WERI-Rb-1 (cell line): Measurements from ENCODE around the gene ADGRD1.

Experiments
- DNase-seq: peaks from one replicate; pipeline ENCODE4 v3.0.0-alpha.2; 2020
- H3K27ac ChIP-seq: fragments of 250-450 bp; sonication (Bioruptor Pico); 2 replicates; pipeline ENCODE4 v1.5.1; 2020; ENCODE audit warnings: mild to moderate bottlenecking, moderate library complexity
- H3K27me3 ChIP-seq: fragments of 250-450 bp; sonication (Bioruptor Pico); 2 replicates; pipeline ENCODE4 v1.5.1; 2021; ENCODE audit warnings: mild to moderate bottlenecking, low read depth, moderate library complexity; ENCODE audit not compliant: insufficient read depth, severe bottlenecking
- H3K36me3 ChIP-seq: fragments of 250-450 bp; sonication (Bioruptor Pico); 2 replicates; pipeline ENCODE4 v1.5.1; 2020; ENCODE audit warnings: mild to moderate bottlenecking, moderate library complexity
- H3K4me3 ChIP-seq: 2 replicates; pipeline ENCODE4 v1.5.1; 2011; ENCODE audit warnings: low read depth, mild to moderate bottlenecking, control low read depth, low read length
- H3K9me3 ChIP-seq: fragments of 250-450 bp; sonication (Bioruptor Pico); 2 replicates; pipeline ENCODE4 v1.5.1; 2021; ENCODE audit warnings: mild to moderate bottlenecking, moderate library complexity; ENCODE audit not compliant: severe bottlenecking
- CTCF ChIP-seq: IDR thresholded peaks from 2 replicates; pipeline ENCODE4 v1.5.1; 2011; ENCODE audit warnings: low read depth, mild to moderate bottlenecking, control low read depth, inconsistent platforms, low read length

The ADGRD1 gene

GRCh38 chr12:131055596-131056233 lies 102.0 kb downstream of the ADGRD1 start:
- Histone ChIP-seq H3K9me3 (no peaks in the 10 kb centered on the region), H3K4me3 (no peak overlapping the region), H3K27ac (no peak overlapping the region), H3K36me3 (no peaks in the 10 kb centered on the region), H3K27me3 (no peaks in the 10 kb centered on the region)
- DNase-seq: no peak
- no peak for TF ChIP-seq CTCF

GRCh38 chr12:131056626-131057025 lies 102.9 kb downstream of the ADGRD1 start:
- H3K9me3 ChIP-seq: peaks cover 4% of the 10 kb centered on the region
- no peak for TF ChIP-seq CTCF
- H3K4me3 ChIP-seq: no peak overlapping the region
- H3K27me3 ChIP-seq: no peaks in the 10 kb centered on the region
- DNase-seq: no peak
- H3K27ac ChIP-seq: no peak overlapping the region
- no peaks in the 10 kb centered on the region for H3K36me3 ChIP-seq

GRCh38 chr12:131057211-131057721 lies 103.6 kb downstream of the ADGRD1 start:
- H3K36me3 ChIP-seq: no peaks in the 10 kb centered on the region
- no peak for DNase-seq
- no peak overlapping the region for H3K4me3 ChIP-seq
- no peaks in the 10 kb centered on the region for H3K27me3 ChIP-seq
- TF ChIP-seq CTCF: no peak
- H3K9me3 ChIP-seq: peaks cover 6% of the 10 kb centered on the region
- no peak overlapping the region for H3K27ac ChIP-seq

- no peaks in the 10 kb centered on the region for H3K27me3 ChIP-seq
- peaks cover 6% of the 10 kb centered on the region for H3K9me3 ChIP-seq
- no peaks in the 10 kb centered on the region for H3K36me3 ChIP-seq
- no peak for DNase-seq
- TF ChIP-seq CTCF: no peak
- no peak overlapping the region for H3K4me3 ChIP-seq
- H3K27ac ChIP-seq: no peak overlapping the region
Observed at GRCh38 chr12:131057722-131058515, 104.2 kb downstream of the ADGRD1 start.

- Histone ChIP-seq H3K27me3 (no peaks in the 10 kb centered on the region), H3K4me3 (no peak overlapping the region), H3K9me3 (peaks cover 6% of the 10 kb centered on the region), H3K36me3 (no peaks in the 10 kb centered on the region), H3K27ac (no peak overlapping the region)
- DNase-seq: no peak
- TF ChIP-seq CTCF: no peak
Observed at GRCh38 chr12:131058700-131059099, 105.0 kb downstream of the ADGRD1 start.
